Omental fat pad (tissue), 4 donors: ENCODE measurements around the gene RBBP5. TPM values are rescaled to one million over a fixed set of nuclear protein-coding genes. Genes with fewer than 3 reads are reported as not detected.

Source experiments
- ATAC-seq: fragments of 150-250 bp; one replicate; pipeline ENCODE4 v1.9.1; 2016; ENCODE audit warnings: mild to moderate bottlenecking, moderate library complexity; ENCODE audit not compliant: low FRiP score
- DNase-seq: peaks from one replicate; pipeline ENCODE4 v3.0.0-alpha.2; 2019; ENCODE audit warnings: low spot score
- total RNA-seq, 4 donors: library from RNA; depleted of rRNA; stranded (reverse); fragments of >200 nt; gene quantifications; one replicate each; pipeline ENCODE4 v1.1.0, GENCODE V29; 2016
- TF ChIP-seq, protein P1 (sequence below), 3 donors: fragments of 450-650 bp; IDR thresholded peaks; one replicate each; pipeline ENCODE4 v1.5.1; 2016 to 2017; ENCODE audit warnings: antibody characterized with exemption in 3 of 3, mild to moderate bottlenecking in 3 of 3, moderate library complexity in 2 of 3

The RBBP5 gene
- total RNA-seq, 4 donors from 2014 or later = 11.9 to 15.6 (median 12.8) TPM

DNA sequence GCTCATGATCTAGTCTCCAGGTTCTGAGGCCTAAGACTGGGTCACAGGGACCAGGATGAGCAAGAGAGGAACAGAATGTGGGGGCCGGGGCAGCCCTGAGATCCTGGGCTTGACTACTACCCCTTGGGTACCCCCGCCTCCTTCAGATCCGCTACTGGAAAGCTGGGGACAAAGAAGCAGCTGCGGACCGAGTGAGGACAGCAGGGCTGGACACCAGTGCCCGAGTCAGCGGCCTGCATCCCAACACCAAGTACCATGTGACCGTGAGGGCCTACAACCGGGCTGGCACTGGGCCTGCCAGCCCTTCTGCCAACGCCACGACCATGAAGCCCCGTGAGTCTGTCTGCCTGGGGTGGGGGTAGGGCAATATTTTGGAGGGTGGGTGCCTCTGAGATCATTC, 50.0 kb downstream of the RBBP5 start:
- TF ChIP-seq, protein P1, sequence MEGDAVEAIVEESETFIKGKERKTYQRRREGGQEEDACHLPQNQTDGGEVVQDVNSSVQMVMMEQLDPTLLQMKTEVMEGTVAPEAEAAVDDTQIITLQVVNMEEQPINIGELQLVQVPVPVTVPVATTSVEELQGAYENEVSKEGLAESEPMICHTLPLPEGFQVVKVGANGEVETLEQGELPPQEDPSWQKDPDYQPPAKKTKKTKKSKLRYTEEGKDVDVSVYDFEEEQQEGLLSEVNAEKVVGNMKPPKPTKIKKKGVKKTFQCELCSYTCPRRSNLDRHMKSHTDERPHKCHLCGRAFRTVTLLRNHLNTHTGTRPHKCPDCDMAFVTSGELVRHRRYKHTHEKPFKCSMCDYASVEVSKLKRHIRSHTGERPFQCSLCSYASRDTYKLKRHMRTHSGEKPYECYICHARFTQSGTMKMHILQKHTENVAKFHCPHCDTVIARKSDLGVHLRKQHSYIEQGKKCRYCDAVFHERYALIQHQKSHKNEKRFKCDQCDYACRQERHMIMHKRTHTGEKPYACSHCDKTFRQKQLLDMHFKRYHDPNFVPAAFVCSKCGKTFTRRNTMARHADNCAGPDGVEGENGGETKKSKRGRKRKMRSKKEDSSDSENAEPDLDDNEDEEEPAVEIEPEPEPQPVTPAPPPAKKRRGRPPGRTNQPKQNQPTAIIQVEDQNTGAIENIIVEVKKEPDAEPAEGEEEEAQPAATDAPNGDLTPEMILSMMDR (IDR thresholded peaks at IDR 0.05) = no peak
- DNase-seq (no peak), ATAC-seq (no peak)

DNA sequence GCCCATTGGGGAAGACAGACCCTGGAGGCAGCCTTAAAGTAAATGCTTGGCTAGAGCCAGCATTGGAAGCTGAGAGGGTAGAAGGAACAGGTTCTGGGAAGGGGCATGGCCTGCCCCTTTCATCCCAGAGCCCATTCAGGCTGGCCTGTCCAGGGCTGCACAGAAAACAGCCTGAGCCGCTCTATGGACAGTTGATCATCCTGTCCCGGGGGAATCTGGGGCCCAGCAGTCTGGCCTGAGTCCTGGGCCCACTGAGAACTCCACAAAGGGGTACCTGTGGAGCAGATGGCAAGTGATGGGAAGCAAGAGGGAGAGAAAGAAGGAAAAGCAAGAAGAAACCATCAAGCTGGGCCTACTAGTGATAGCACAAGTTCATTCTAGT, 50.8 kb downstream of the RBBP5 start:
- ATAC-seq (no peak), DNase-seq (no peak)
- TF ChIP-seq, protein P1 (IDR thresholded peaks at IDR 0.05) = no peak

DNA sequence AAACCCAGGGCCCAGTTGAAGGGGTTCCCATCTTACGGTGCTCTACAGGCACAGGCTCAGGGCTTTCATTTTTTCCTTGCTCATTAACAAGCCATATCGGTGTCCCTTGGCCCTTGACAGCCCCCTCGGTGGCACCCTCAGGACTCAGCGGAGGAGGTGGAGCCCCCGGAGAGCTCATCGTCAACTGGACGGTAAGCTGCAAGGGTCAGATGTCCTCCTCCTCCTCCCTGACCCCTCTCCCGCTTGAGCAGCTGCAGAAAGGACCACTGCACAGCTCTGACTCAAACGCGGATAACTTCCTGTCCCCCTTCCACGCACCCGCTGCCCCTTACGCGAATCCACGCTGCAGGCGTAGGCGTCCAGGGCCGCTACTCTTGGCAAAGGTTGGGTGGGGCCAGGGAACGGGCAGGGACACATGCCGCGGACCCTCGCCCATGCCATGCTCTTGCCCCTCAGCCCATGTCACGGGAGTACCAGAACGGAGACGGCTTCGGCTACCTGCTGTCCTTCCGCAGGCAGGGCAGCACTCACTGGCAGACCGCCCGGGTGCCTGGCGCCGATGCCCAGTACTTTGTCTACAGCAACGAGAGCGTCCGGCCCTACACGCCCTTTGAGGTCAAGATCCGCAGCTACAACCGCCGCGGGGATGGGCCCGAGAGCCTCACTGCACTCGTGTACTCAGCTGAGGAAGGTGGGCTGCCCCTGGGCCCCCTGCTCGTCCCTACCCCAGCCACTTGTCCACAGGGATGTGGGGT, 52.2 kb downstream of the RBBP5 start:
- TF ChIP-seq, protein P1 (IDR thresholded peaks at IDR 0.05) = no peak
- DNase-seq = no peak
- ATAC-seq = no peak

DNA sequence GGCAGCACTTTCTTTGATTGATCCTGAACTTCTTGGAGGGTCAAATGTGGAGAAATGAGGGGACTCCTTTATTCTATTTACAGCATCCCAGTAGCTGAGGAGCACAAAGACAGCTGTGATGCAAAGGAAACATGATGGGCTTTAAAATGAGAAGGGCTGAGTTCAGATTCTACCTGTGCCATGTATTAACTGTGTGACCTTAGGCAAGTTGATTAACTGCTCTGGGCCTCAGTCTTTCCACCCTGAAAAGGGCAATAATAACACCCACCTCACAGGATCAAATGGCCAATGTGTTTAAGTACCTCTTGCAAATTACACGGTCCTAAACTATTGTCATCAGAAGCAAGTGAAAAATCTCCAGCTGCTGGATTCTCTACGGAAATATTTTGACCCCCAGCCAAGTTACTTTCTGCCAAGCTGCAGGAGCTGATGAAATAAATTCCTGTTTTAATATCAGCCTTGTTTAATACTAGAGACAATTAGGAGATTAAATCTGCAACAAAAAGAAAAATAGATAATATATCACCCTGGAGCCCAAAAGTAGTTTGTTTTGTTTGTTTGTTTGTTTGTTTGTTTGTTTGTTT, 53.2 kb downstream of the RBBP5 start:
- TF ChIP-seq, protein P1 (IDR thresholded peaks at IDR 0.05) = no peak
- ATAC-seq (no peak), DNase-seq (no peak)

DNA sequence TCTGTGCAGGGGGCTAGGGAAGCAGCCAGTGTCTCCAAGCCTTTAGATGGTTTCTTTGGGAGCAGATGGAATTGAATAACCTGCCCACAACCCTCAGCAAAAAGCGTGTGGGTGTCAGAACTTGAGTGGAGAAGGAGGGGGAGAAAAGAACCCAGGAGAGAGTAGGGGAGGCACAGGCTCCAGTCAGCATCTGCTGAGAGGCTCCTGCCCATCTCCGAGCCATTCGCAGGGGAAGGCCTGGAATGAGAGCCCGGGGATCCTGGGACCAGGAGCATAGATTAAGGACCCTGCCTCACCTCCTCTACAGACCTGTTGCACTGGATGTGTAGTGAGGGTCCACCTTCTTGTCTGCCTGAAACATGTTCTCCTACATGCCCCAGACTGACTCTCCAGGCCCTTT, 53.8 kb downstream of the RBBP5 start:
- DNase-seq (no peak), ATAC-seq (no peak)
- TF ChIP-seq, protein P1 (IDR thresholded peaks at IDR 0.05) = no peak

DNA sequence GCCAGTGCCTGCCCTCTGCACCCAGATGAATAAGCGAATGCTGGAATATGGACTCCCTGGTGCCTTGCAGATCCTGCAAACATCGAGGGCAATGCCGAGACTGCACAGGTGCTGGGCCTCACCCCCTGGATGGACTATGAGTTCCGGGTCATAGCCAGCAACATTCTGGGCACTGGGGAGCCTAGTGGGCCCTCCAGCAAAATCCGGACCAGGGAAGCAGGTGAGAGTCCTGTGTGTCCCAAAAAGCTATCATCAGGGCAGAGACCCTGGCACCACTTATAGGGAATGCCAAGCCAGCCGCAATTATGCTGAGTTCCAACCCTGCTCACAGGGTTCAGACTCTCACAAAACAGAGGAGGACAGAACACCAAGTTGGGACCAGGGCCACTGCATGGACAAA, 54.7 kb downstream of the RBBP5 start:
- DNase-seq (no peak), ATAC-seq (no peak)
- TF ChIP-seq, protein P1 (IDR thresholded peaks at IDR 0.05) = no peak
